K562 (cell line): Measurements from ENCODE around the gene TMEM88. TPM values are rescaled to one million over a fixed set of nuclear protein-coding genes. Genes with fewer than 3 reads are reported as not detected.

Experiments
- BDP1 ChIP-seq: IDR thresholded peaks from 3 replicates; pipeline ENCODE4 v1.6.1; 2011; ENCODE audit not compliant: insufficient read length, insufficient read depth
- CBFA2T3 ChIP-seq: fragments of 450-650 bp; IDR thresholded peaks from 2 replicates; pipeline ENCODE4 v1.6.1; 2017
- CEBPB ChIP-seq: fragments of 450-650 bp; IDR thresholded peaks from 2 replicates; pipeline ENCODE4 v1.6.1; 2016; ENCODE audit warnings: missing genetic modification characterization, missing compliant biosample characterization
- E4F1 ChIP-seq: fragments of 250-450 bp; sonication (Bioruptor Pico); IDR thresholded peaks from 2 replicates; pipeline ENCODE4 v1.5.0; 2021; ENCODE audit warnings: mild to moderate bottlenecking, borderline replicate concordance
- GATAD2B ChIP-seq: fragments of 450-650 bp; IDR thresholded peaks from 2 replicates; pipeline ENCODE4 v1.6.1; 2017; ENCODE audit warnings: mild to moderate bottlenecking, borderline replicate concordance
- KLF10 ChIP-seq: fragments of 250-450 bp; sonication (Bioruptor Pico); IDR thresholded peaks from 2 replicates; pipeline ENCODE4 v1.6.1; 2021; ENCODE audit warnings: matching md5 sums
- MAZ ChIP-seq, 2 experiments: fragments of 450-650 bp in 1 of 2; sonication (generic) in 1 of 2; formaldehyde crosslinking; IDR thresholded peaks in 1 of 2; conservative IDR thresholded peaks in 1 of 2; 2 replicates each; pipeline versions ENCODE4 v1.4.0 to v1.5.0; 2020; ENCODE audit warnings: mild to moderate bottlenecking in 1 of 2, missing genetic modification reagents in 1 of 2
- MTA3 ChIP-seq: fragments of 450-650 bp; formaldehyde crosslinking; IDR thresholded peaks from 2 replicates; pipeline ENCODE4 v1.6.1; 2017; ENCODE audit warnings: mild to moderate bottlenecking, borderline replicate concordance
- MYC ChIP-seq, 2 experiments: fragments of 250-450 bp in 1 of 2; sonication (Bioruptor Pico) in 1 of 2; IDR thresholded peaks; 2 replicates each; pipeline versions ENCODE4 v1.5.1 to v1.6.1; 2012 to 2021; ENCODE audit warnings: low read depth in 2 of 2, borderline replicate concordance in 1 of 2, improper control_type of control experiment in 1 of 2, low read length in 1 of 2, mild to moderate bottlenecking in 1 of 2, moderate library complexity in 1 of 2
- NONO ChIP-seq, 2 experiments: fragments of 200-400 bp in 1 of 2; fragments of 450-650 bp in 1 of 2; formaldehyde crosslinking in 1 of 2; IDR thresholded peaks; 2 replicates each; pipeline ENCODE4 v1.6.1; 2017; ENCODE audit warnings: low read depth in 2 of 2, mild to moderate bottlenecking in 2 of 2, moderate library complexity in 2 of 2, low read length in 1 of 2
- NR3C1 ChIP-seq: sonication (generic); formaldehyde crosslinking; IDR thresholded peaks from 2 replicates; pipeline ENCODE4 v1.8.1; 2022; ENCODE audit warnings: missing genetic modification reagents
- RBM34 ChIP-seq: fragments of 200-400 bp; formaldehyde crosslinking; IDR thresholded peaks from 2 replicates; pipeline ENCODE4 v1.6.1; 2018; ENCODE audit warnings: low read length, borderline replicate concordance; ENCODE audit not compliant: insufficient read depth
- TAL1 ChIP-seq: fragments of 450-650 bp; IDR thresholded peaks from 2 replicates; pipeline ENCODE4 v1.6.1; 2016; ENCODE audit warnings: mild to moderate bottlenecking
- TRIM24 ChIP-seq, 2 experiments: fragments of 450-650 bp; IDR thresholded peaks; 2 replicates each; pipeline ENCODE4 v1.6.1; 2016
- ZNF436 ChIP-seq: fragments of 250-450, 450-650 bp; sonication (Bioruptor Pico); formaldehyde crosslinking; IDR thresholded peaks from 2 replicates; pipeline ENCODE4 v1.7.0; 2020; ENCODE audit warnings: mild to moderate bottlenecking
- polyA plus RNA-seq, 8 experiments: library from polyadenylated mRNA; depleted of rRNA in 4 of 8; stranded (reverse) in 5 of 8; unstranded in 3 of 8; fragments of >200 nt; fragmentation: Nextera tagmentation in 2 of 8; fragmentation: Illumina TruSeq in 1 of 8; extraction: Ambion mirVana in 2 of 8; extraction: Trizol in 1 of 8; gene quantifications; 2 replicates each; pipeline versions ENCODE4 v1.2.1 to v1.2.3, GENCODE V29; 2011 to 2014; ENCODE audit warnings: inconsistent platforms in 1 of 8, missing spikeins in 1 of 8
- total RNA-seq, 7 experiments: library from RNA; depleted of rRNA in 6 of 7; stranded (reverse); fragments of >200 nt in 6 of 7; fragmentation: Illumina TruSeq in 2 of 7; extraction: Trizol in 2 of 7; gene quantifications; 2 replicates each; pipeline versions ENCODE4 v1.2.1 to v1.2.3, GENCODE V29; 2011 to 2021; ENCODE audit warnings: low replicate concordance in 1 of 7
- TF ChIP-seq, protein P1 (sequence below): fragments of 250-450 bp; sonication (Bioruptor Pico); IDR thresholded peaks from 2 replicates; pipeline ENCODE4 v1.4.0; 2020; ENCODE audit warnings: mild to moderate bottlenecking, moderate library complexity, borderline replicate concordance
- TF ChIP-seq, protein P2 (sequence below), 2 experiments: IDR thresholded peaks in 1 of 2; conservative IDR thresholded peaks in 1 of 2; 2 replicates each; pipeline ENCODE4 v1.6.1; 2016; ENCODE audit warnings: low read depth in 2 of 2, mild to moderate bottlenecking in 1 of 2, missing compliant biosample characterization in 1 of 2, missing genetic modification characterization in 1 of 2, moderate library complexity in 1 of 2

Gene TMEM88
- total and polyA plus RNA-seq, 9 of the 15 experiments (the other 6 are each of a cell fraction or from before 2014, with no cell fraction given), result 0.10 to 1.4 (median 0.36) TPM; not detected in 3

GRCh38 chr17:7838090-7839075 is 16.5 kb upstream of the TMEM88 start (continued):
- TF ChIP-seq, protein P1, sequence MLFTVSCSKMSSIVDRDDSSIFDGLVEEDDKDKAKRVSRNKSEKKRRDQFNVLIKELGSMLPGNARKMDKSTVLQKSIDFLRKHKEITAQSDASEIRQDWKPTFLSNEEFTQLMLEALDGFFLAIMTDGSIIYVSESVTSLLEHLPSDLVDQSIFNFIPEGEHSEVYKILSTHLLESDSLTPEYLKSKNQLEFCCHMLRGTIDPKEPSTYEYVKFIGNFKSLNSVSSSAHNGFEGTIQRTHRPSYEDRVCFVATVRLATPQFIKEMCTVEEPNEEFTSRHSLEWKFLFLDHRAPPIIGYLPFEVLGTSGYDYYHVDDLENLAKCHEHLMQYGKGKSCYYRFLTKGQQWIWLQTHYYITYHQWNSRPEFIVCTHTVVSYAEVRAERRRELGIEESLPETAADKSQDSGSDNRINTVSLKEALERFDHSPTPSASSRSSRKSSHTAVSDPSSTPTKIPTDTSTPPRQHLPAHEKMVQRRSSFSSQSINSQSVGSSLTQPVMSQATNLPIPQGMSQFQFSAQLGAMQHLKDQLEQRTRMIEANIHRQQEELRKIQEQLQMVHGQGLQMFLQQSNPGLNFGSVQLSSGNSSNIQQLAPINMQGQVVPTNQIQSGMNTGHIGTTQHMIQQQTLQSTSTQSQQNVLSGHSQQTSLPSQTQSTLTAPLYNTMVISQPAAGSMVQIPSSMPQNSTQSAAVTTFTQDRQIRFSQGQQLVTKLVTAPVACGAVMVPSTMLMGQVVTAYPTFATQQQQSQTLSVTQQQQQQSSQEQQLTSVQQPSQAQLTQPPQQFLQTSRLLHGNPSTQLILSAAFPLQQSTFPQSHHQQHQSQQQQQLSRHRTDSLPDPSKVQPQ (CRISPR knock-in tag), result no peak
- TF ChIP-seq NR3C1 (CRISPR knock-in tag) (no peak), MAZ (CRISPR knock-in tag; conservative IDR thresholded peaks at IDR 0.05 in 1 of 2, IDR thresholded peaks at IDR 0.05 in 1 of 2) (peak; percentile 49 to 86), BDP1 (no peak), CBFA2T3 (0 out of 2 replicates have a peak, but pooled peaks have one; percentile 9), GATAD2B (no peak), TRIM24 (IDR thresholded peaks at IDR 0.05) (peak; percentile 68 to 77; a peak in 2 of 4 replicates), TAL1 (no peak), NONO (IDR thresholded peaks at IDR 0.05; ENCODE audit: low read depth in 2 of 2, low read length in 1 of 2) (no peak), MYC (IDR thresholded peaks at IDR 0.05; ENCODE audit: low read depth, low read length) (peak; percentile 63), MYC (CRISPR knock-in tag; IDR thresholded peaks at IDR 0.05; ENCODE audit: borderline replicate concordance, low read depth) (no peak), ZNF436 (CRISPR knock-in tag) (no peak), CEBPB (tag) (peak; percentile 78), RBM34 (no peak), E4F1 (CRISPR knock-in tag) (no peak), KLF10 (CRISPR knock-in tag) (no peak), MTA3 (0 out of 2 replicates have a peak, but pooled peaks have one; percentile 48)
- TF ChIP-seq, protein P2, sequence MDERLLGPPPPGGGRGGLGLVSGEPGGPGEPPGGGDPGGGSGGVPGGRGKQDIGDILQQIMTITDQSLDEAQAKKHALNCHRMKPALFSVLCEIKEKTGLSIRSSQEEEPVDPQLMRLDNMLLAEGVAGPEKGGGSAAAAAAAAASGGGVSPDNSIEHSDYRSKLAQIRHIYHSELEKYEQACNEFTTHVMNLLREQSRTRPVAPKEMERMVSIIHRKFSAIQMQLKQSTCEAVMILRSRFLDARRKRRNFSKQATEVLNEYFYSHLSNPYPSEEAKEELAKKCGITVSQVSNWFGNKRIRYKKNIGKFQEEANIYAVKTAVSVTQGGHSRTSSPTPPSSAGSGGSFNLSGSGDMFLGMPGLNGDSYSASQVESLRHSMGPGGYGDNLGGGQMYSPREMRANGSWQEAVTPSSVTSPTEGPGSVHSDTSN (CRISPR knock-in tag; IDR thresholded peaks at IDR 0.05; ENCODE audit: low read depth), result no peak
- TF ChIP-seq, protein P2 (tag; conservative IDR thresholded peaks at IDR 0.05; ENCODE audit: low read depth), result peak; percentile 50
